K562 (cell line): ENCODE data around the gene GAL. TPM values are rescaled to one million over a fixed set of nuclear protein-coding genes. Genes with fewer than 3 reads are reported as not detected.

Source experiments
- ATAC-seq: fragments of 200-7000 bp; cut with Tn5 transposase; 3 replicates; pipeline ENCODE4 v1.9.1; 2020; ENCODE audit warnings: moderate library complexity
- BruUV-seq: library from RNA; stranded (reverse); fragments of 400-500 nt; replicated peaks from 2 replicates; lab custom pipeline; 2021; lab: Mats Ljungman, UMichigan
- CTCF ChIA-PET: fragments of 300-600 bp; formaldehyde crosslinking; extraction: SDS; loops from one replicate; lab custom pipeline; 2021; ENCODE audit warnings: low intra/inter-chr PET ratio; lab: Yijun Ruan, JAX
- POLR2A ChIA-PET: fragments of 300-600, 350-650 bp; sonication (Branson Sonifier 250); formaldehyde crosslinking; extraction: SDS; loops from one replicate; lab custom pipeline; 2021; ENCODE audit warnings: antibody characterized with exemption, inconsistent platforms; lab: Yijun Ruan, JAX
- DNase-seq, 4 experiments: peaks; one replicate each; pipeline versions ENCODE4 v3.0.0 to v3.0.0-alpha.2; 2011 to 2018; ENCODE audit warnings: low spot score in 3 of 4, mixed read lengths in 3 of 4; ENCODE audit errors: extremely low read depth in 1 of 4
- FAIRE-seq: peaks from 2 replicates; lab custom pipeline; 2011; peaks lifted over from hg19 to GRCh38; lab: Jason Lieb, UNC
- H2AFZ ChIP-seq: 2 replicates; pipeline ENCODE4 v1.6.0; 2011; ENCODE audit warnings: low read depth, low read length, control low read depth, inconsistent platforms
- H3K27ac ChIP-seq: fragments of 200-600 bp; 3 replicates; pipeline ENCODE4 v1.8.0; 2011; ENCODE audit warnings: low read depth, mild to moderate bottlenecking, control low read depth, inconsistent platforms, low read length, moderate library complexity, mixed read lengths; ENCODE audit errors: extremely low read depth
- H3K27me3 ChIP-seq, 2 experiments: fragments of 300-600 bp in 1 of 2; 2 replicates in 1 of 2; 3 replicates in 1 of 2; pipeline versions ENCODE4 v1.6.0 to v1.8.0; 2011; ENCODE audit warnings: inconsistent platforms in 2 of 2, low read length in 2 of 2, mild to moderate bottlenecking in 1 of 2, mixed read lengths in 1 of 2, moderate library complexity in 1 of 2; ENCODE audit not compliant: control insufficient read depth in 2 of 2, insufficient read depth in 2 of 2
- H3K36me3 ChIP-seq: fragments of 300-600 bp; 3 replicates; pipeline ENCODE4 v1.8.0; 2011; ENCODE audit warnings: mild to moderate bottlenecking, low read length, inconsistent platforms; ENCODE audit not compliant: control insufficient read depth, insufficient read depth
- H3K4me1 ChIP-seq, 2 experiments: fragments of 200-600 bp in 1 of 2; replicated peaks in 1 of 2; 2 replicates in 1 of 2; 3 replicates in 1 of 2; pipeline versions ENCODE4 v1.5.1 to v1.8.0; 2011; ENCODE audit warnings: inconsistent platforms in 2 of 2, low read length in 2 of 2, mild to moderate bottlenecking in 1 of 2, mixed read lengths in 1 of 2, moderate library complexity in 1 of 2; ENCODE audit not compliant: control insufficient read depth in 2 of 2, insufficient read depth in 2 of 2
- H3K4me2 ChIP-seq: 2 replicates; pipeline ENCODE4 v1.6.1; 2011; ENCODE audit warnings: low read length, control low read depth, inconsistent platforms, mixed read lengths; ENCODE audit not compliant: insufficient read depth
- H3K4me3 ChIP-seq: fragments of 200-600 bp; sonication (generic), shearing (Covaris generic); 2 replicates; pipeline ENCODE4 v1.5.1; 2016; ENCODE audit warnings: control low read depth, inconsistent platforms
- H3K79me2 ChIP-seq: fragments of 200-600 bp; 3 replicates; pipeline ENCODE4 v1.8.0; 2011; ENCODE audit warnings: low read length, inconsistent platforms; ENCODE audit not compliant: control insufficient read depth, insufficient read depth
- H3K9ac ChIP-seq, 2 experiments: 2 replicates each; pipeline versions ENCODE4 v1.6.0 to v1.6.1; 2011; ENCODE audit warnings: low read depth in 2 of 2, low read length in 2 of 2, control low read depth in 1 of 2, inconsistent platforms in 1 of 2, mild to moderate bottlenecking in 1 of 2, mixed read lengths in 1 of 2; ENCODE audit not compliant: insufficient read depth in 1 of 2
- H3K9me1 ChIP-seq: one replicate; pipeline ENCODE4 v1.6.0; 2011; ENCODE audit warnings: inconsistent platforms, mild to moderate bottlenecking, low read length, moderate library complexity; ENCODE audit not compliant: control insufficient read depth, insufficient read depth
- H3K9me3 ChIP-seq: replicated peaks from 2 replicates; pipeline ENCODE4 v1.5.1; 2011; ENCODE audit warnings: low read depth, low read length, inconsistent platforms; ENCODE audit not compliant: control insufficient read depth, insufficient read depth
- H4K20me1 ChIP-seq: replicated peaks from 2 replicates; pipeline ENCODE4 v1.6.1; 2011; ENCODE audit warnings: low read length, inconsistent platforms, mixed read lengths; ENCODE audit not compliant: control insufficient read depth, insufficient read depth
- ARID2 ChIP-seq: fragments of 450-650 bp; IDR thresholded peaks from 2 replicates; pipeline ENCODE4 v1.6.1; 2017; ENCODE audit warnings: antibody characterized with exemption, mild to moderate bottlenecking
- BRD9 ChIP-seq: fragments of 450-650 bp; IDR thresholded peaks from 2 replicates; pipeline ENCODE4 v1.6.1; 2018; ENCODE audit warnings: low read depth; ENCODE audit not compliant: partially characterized antibody
- RFX1 ChIP-seq: fragments of 450-650 bp; IDR thresholded peaks from 2 replicates; pipeline ENCODE4 v1.6.1; 2016; ENCODE audit warnings: mild to moderate bottlenecking, moderate library complexity
- SMARCA4 ChIP-seq: fragments of 450-650 bp; IDR thresholded peaks from 2 replicates; pipeline ENCODE4 v1.6.1; 2016
- ZNF445 ChIP-seq: fragments of 250-450 bp; sonication (Bioruptor Pico); IDR thresholded peaks from 2 replicates; pipeline ENCODE4 v1.4.0; 2020; ENCODE audit warnings: low read depth, mild to moderate bottlenecking, moderate library complexity
- ZZZ3 ChIP-seq: fragments of 450-650 bp; IDR thresholded peaks from 2 replicates; pipeline ENCODE4 v1.6.1; 2016; ENCODE audit warnings: antibody characterized with exemption, mild to moderate bottlenecking, moderate library complexity
- WGBS: fragments of 100-300 bp; shearing (Covaris generic); methylation state at CpG from one replicate; pipeline ENCODE4 v1.1.6; 2016; ENCODE audit warnings: low coverage, mixed read lengths; ENCODE audit not compliant: insufficient coverage; ENCODE audit errors: missing lambda C conversion rate; 5-methylcytosine and 5-hydroxymethylcytosine counted together
- in situ Hi-C: fragments of 300-500 bp; cut with MboI; formaldehyde crosslinking; loops from 4 replicates; pipeline ENCODE4 v1.15.0; 2018; ENCODE audit warnings: inconsistent platforms, mixed read lengths
- intact Hi-C: fragments of 100-400 bp; cut with micrococcal nuclease; formaldehyde crosslinking; loops from 2 replicates; pipeline ENCODE4 v1.14.2; 2022
- polyA plus RNA-seq, 8 experiments: library from polyadenylated mRNA; depleted of rRNA in 4 of 8; stranded (reverse) in 5 of 8; unstranded in 3 of 8; fragments of >200 nt; fragmentation: Nextera tagmentation in 2 of 8; fragmentation: Illumina TruSeq in 1 of 8; extraction: Ambion mirVana in 2 of 8; extraction: Trizol in 1 of 8; gene quantifications; 2 replicates each; pipeline versions ENCODE4 v1.2.1 to v1.2.3, GENCODE V29; 2011 to 2014; ENCODE audit warnings: inconsistent platforms in 1 of 8, missing spikeins in 1 of 8
- total RNA-seq, 7 experiments: library from RNA; depleted of rRNA in 6 of 7; stranded (reverse); fragments of >200 nt in 6 of 7; fragmentation: Illumina TruSeq in 2 of 7; extraction: Trizol in 2 of 7; gene quantifications; 2 replicates each; pipeline versions ENCODE4 v1.2.1 to v1.2.3, GENCODE V29; 2011 to 2021; ENCODE audit warnings: low replicate concordance in 1 of 7
- TF ChIP-seq, protein P1 (sequence below), 2 experiments: IDR thresholded peaks; 2 replicates each; pipeline ENCODE4 v1.6.1; 2012; ENCODE audit warnings: improper control_type of control experiment in 2 of 2, low read depth in 2 of 2, low read length in 2 of 2, borderline replicate concordance in 1 of 2
- TF ChIP-seq, protein P2 (sequence below): sonication (generic); formaldehyde crosslinking; IDR thresholded peaks from 2 replicates; pipeline ENCODE4 v1.5.0; 2020; ENCODE audit warnings: missing genetic modification reagents

The GAL gene
- total and polyA plus RNA-seq, 9 of the 15 experiments (the other 6 are each of a cell fraction or from before 2014, with no cell fraction given) = 10.6 to 119 (median 36.3) TPM

DNA sequence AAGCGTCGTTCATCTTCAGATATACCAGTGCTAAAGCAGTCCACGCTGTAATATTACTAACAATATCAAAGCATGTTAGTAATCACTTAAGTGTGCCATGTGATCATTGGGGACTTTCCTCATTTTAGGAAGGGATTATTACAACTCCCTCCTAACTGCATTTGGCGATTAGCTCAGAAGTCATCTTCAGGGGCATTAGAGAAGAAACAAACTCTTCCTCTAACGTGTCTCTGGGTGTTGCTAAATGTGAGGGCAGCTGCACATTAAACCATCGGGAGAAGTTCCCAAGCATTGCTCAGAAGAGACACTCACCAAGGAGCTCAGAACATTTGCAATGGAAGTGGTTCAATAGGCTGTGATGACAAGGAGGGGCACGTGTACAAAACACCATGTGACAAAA is 49.8 kb downstream of the GAL start:
- DNase-seq (no peak), FAIRE-seq (no peak), ATAC-seq (no peak)
- WGBS = 47% methylated on average over 7 of the region's 7 CpGs
- H3K4me2 ChIP-seq = no peak overlapping the region
- ChIA-PET CTCF (interaction anchor here (0.5 kb wide), 1 partner anchor 488 kb away, joined by 4 read pairs; no protein-coding TSS in a partner anchor), POLR2A (interaction anchor here (0.6 kb wide), 1 partner anchor 66 kb away, joined by 4 read pairs; no protein-coding TSS in a partner anchor)
- intact Hi-C loops (no loop called here), in situ Hi-C loops (no loop called here)
- no peaks in the 10 kb centered on the region; a peak in 1 of 5 replicates for H3K4me1 ChIP-seq
- H2AFZ ChIP-seq = no peak overlapping the region
- TF ChIP-seq RFX1 = no peak
- no peak for TF ChIP-seq ARID2
- TF ChIP-seq, protein P1, sequence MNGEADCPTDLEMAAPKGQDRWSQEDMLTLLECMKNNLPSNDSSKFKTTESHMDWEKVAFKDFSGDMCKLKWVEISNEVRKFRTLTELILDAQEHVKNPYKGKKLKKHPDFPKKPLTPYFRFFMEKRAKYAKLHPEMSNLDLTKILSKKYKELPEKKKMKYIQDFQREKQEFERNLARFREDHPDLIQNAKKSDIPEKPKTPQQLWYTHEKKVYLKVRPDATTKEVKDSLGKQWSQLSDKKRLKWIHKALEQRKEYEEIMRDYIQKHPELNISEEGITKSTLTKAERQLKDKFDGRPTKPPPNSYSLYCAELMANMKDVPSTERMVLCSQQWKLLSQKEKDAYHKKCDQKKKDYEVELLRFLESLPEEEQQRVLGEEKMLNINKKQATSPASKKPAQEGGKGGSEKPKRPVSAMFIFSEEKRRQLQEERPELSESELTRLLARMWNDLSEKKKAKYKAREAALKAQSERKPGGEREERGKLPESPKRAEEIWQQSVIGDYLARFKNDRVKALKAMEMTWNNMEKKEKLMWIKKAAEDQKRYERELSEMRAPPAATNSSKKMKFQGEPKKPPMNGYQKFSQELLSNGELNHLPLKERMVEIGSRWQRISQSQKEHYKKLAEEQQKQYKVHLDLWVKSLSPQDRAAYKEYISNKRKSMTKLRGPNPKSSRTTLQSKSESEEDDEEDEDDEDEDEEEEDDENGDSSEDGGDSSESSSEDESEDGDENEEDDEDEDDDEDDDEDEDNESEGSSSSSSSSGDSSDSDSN (IDR thresholded peaks at IDR 0.05; ENCODE audit: borderline replicate concordance in 1 of 2, low read depth in 2 of 2, low read length in 2 of 2) = no peak
- TF ChIP-seq, protein P2, sequence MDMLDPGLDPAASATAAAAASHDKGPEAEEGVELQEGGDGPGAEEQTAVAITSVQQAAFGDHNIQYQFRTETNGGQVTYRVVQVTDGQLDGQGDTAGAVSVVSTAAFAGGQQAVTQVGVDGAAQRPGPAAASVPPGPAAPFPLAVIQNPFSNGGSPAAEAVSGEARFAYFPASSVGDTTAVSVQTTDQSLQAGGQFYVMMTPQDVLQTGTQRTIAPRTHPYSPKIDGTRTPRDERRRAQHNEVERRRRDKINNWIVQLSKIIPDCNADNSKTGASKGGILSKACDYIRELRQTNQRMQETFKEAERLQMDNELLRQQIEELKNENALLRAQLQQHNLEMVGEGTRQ (CRISPR knock-in tag) = no peak
- no peak for TF ChIP-seq BRD9
- no peak for TF ChIP-seq SMARCA4
- no peak for TF ChIP-seq ZZZ3
- TF ChIP-seq ZNF445 (CRISPR knock-in tag) = no peak
- H3K9ac ChIP-seq = no peak overlapping the region
- no peaks in the 10 kb centered on the region for H3K9me1 ChIP-seq
- no peaks in the 10 kb centered on the region for H3K36me3 ChIP-seq
- H3K27ac ChIP-seq = no peak overlapping the region
- H3K27me3 ChIP-seq = peaks cover 0 to 3% of the 10 kb centered on the region in 2 experiments; a peak in 2 of 5 replicates
- BruUV-seq = no TSS peak
- no peaks in the 10 kb centered on the region; the same call in 1 of the 2 replicates for H4K20me1 ChIP-seq
- no peak overlapping the region for H3K4me3 ChIP-seq
- H3K9me3 ChIP-seq = no peaks in the 10 kb centered on the region
- H3K79me2 ChIP-seq = no peaks in the 10 kb centered on the region
